Keratinocyte (primary cell): ENCODE results near the gene PFKP.

Experiments used
- EZH2 ChIP-seq: IDR thresholded peaks from one replicate; pipeline ENCODE4 v1.6.1; 2012; ENCODE audit warnings: inconsistent platforms, mild to moderate bottlenecking, low read length, moderate library complexity
- TF ChIP-seq, protein P1 (sequence below), 3 experiments: IDR thresholded peaks in 1 of 3; conservative IDR thresholded peaks in 1 of 3; optimal IDR thresholded peaks in 1 of 3; 2 replicates in 2 of 3; 3 replicates in 1 of 3; pipeline versions ENCODE3 to v1.5.1; 2011; ENCODE audit warnings: low read length in 3 of 3, mild to moderate bottlenecking in 3 of 3, moderate library complexity in 2 of 3, control low read depth in 1 of 3, inconsistent platforms in 1 of 3; ENCODE audit not compliant: insufficient read depth in 2 of 3; ENCODE audit errors: extremely low read depth in 1 of 3

DNA sequence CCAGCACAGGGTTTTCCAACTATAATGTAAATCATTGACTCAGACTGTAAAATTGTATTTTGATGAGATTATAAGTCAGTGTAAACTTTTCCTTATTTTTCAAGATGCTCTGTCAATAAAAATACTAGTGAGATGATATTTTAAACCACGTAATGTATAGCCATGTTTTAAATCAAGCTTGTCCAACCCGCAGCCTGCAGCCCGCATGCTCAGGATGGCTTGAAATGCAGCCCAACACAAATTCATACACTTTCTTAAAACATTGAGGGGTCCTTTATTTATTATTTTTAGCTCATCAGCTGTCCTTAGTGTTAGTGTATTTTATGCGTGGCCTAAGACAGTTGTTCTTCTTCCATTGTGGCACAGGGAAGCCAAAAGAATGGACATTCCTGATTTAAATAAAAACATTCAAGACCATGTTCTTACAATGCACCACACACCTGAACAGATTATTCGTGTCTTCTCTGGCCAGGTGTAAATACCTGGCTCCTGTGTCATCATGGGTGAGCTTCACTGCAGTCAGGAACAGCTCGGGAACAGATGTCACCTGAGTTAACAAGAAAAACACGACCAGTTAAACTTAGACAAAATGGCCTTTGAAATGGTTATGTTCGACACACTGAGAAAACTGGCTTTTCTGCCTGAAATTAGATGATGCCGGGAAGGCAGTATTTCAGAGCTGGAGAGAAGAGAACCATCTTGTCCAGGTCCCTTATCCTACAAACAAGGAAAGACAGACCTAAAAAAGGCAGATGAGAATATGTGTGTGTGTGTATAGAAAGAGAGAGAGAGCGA, 99.3 kb downstream of the PFKP start:
- TF ChIP-seq, protein P1, sequence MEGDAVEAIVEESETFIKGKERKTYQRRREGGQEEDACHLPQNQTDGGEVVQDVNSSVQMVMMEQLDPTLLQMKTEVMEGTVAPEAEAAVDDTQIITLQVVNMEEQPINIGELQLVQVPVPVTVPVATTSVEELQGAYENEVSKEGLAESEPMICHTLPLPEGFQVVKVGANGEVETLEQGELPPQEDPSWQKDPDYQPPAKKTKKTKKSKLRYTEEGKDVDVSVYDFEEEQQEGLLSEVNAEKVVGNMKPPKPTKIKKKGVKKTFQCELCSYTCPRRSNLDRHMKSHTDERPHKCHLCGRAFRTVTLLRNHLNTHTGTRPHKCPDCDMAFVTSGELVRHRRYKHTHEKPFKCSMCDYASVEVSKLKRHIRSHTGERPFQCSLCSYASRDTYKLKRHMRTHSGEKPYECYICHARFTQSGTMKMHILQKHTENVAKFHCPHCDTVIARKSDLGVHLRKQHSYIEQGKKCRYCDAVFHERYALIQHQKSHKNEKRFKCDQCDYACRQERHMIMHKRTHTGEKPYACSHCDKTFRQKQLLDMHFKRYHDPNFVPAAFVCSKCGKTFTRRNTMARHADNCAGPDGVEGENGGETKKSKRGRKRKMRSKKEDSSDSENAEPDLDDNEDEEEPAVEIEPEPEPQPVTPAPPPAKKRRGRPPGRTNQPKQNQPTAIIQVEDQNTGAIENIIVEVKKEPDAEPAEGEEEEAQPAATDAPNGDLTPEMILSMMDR (optimal IDR thresholded peaks at IDR 0.05 in 1 of 3, IDR thresholded peaks at IDR 0.05 in 1 of 3, conservative IDR thresholded peaks at IDR 0.05 in 1 of 3; ENCODE audit: extremely low read depth in 1 of 3, insufficient read depth in 2 of 3, low read length in 3 of 3): no peak
- TF ChIP-seq EZH2: no peak
